Tibial nerve (tissue), 4 donors: ENCODE results near the gene ILDR1. TPM values are rescaled to one million over a fixed set of nuclear protein-coding genes. Genes with fewer than 3 reads are reported as not detected.

Experiments used
- DNase-seq, 2 donors: peaks; one replicate each; pipeline ENCODE4 v3.0.0-alpha.2; 2019; ENCODE audit warnings: low spot score in 2 of 2
- H3K27ac ChIP-seq, 4 donors: fragments of 200-600 bp; sonication (generic) in 3 of 4; one replicate each; pipeline ENCODE4 v1.5.1; 2017 to 2019; ENCODE audit warnings: mild to moderate bottlenecking in 1 of 4
- H3K27me3 ChIP-seq, 2 donors: fragments of 200-600 bp; sonication (generic) in 1 of 2; one replicate each; pipeline versions ENCODE4 v1.5.1 to v1.6.0; 2017 to 2019
- H3K36me3 ChIP-seq, 3 donors: fragments of 200-600 bp; sonication (generic); one replicate each; pipeline ENCODE4 v1.5.1; 2018 to 2019
- H3K4me1 ChIP-seq, 4 donors: fragments of 200-600 bp; sonication (generic) in 3 of 4; one replicate each; pipeline ENCODE4 v1.5.1; 2017 to 2019
- H3K4me3 ChIP-seq, 4 donors: fragments of 200-600 bp; sonication (generic) in 3 of 4; one replicate each; pipeline ENCODE4 v1.5.1; 2017 to 2019; ENCODE audit warnings: mild to moderate bottlenecking in 1 of 4, moderate library complexity in 1 of 4
- H3K9me3 ChIP-seq, 4 donors: fragments of 200-600 bp; sonication (generic) in 3 of 4; one replicate each; pipeline ENCODE4 v1.5.1; 2017 to 2019
- CTCF ChIP-seq, 5 experiments: fragments of 200-600 bp in 3 of 5; fragments of 450-650 bp in 2 of 5; sonication (generic) in 3 of 5; IDR thresholded peaks; one replicate each; pipeline ENCODE4 v1.5.1; 2016 to 2019; ENCODE audit warnings: antibody characterized with exemption in 5 of 5, mild to moderate bottlenecking in 3 of 5, moderate library complexity in 2 of 5
- EP300 ChIP-seq, 2 donors: sonication (generic); formaldehyde crosslinking; IDR thresholded peaks; one replicate each; pipeline ENCODE4 v1.6.1; 2017; ENCODE audit warnings: antibody characterized with exemption in 2 of 2, mild to moderate bottlenecking in 1 of 2
- POLR2A ChIP-seq, 2 donors: fragments of 450-650 bp; IDR thresholded peaks; one replicate each; pipeline ENCODE4 v1.6.1; 2017; ENCODE audit warnings: antibody characterized with exemption in 2 of 2, mild to moderate bottlenecking in 2 of 2, moderate library complexity in 2 of 2
- WGBS, 2 donors: methylation state at CpG; one replicate each; pipeline ENCODE4 v1.1.5; 2018; 5-methylcytosine and 5-hydroxymethylcytosine counted together
- total RNA-seq, 4 donors: library from RNA; depleted of rRNA; stranded (reverse); fragments of >200 nt; gene quantifications; one replicate each; pipeline ENCODE4 v1.1.0, GENCODE V29; 2016

The ILDR1 gene
- not detected for total RNA-seq

GRCh38 chr3:122021811-122022401 is at the start of gene ILDR1:
Gene ILDR1 (minus strand): TSS chr3:122022247. CDS start chr3:122022077, 170 bp downstream.
- no peak within 1 kb of the TSS for H3K27ac ChIP-seq
- H3K4me1 ChIP-seq: no peaks in the 10 kb centered on the region
- peak within 1 kb of the TSS in 3 of 4 donors; percentile 7 to 38 (median 16) for H3K4me3 ChIP-seq
- WGBS, 2 donors: 10 to 17% methylated on average over 21 to 39 of the region's 43 CpGs
- H3K36me3 ChIP-seq: no peaks in the 10 kb centered on the region
- DNase-seq: no peak
- H3K27me3 ChIP-seq: peaks cover 0 to 15% of the 10 kb centered on the region in 2 donors
- H3K9me3 ChIP-seq: no peaks in the 10 kb centered on the region
- TF ChIP-seq CTCF (IDR thresholded peaks at IDR 0.05) (no peak), EP300 (IDR thresholded peaks at IDR 0.05) (no peak), POLR2A (IDR thresholded peaks at IDR 0.05) (no peak)

- DNase-seq: no peak
- H3K4me3 ChIP-seq: no peak overlapping the region
- no peaks in the 10 kb centered on the region for H3K36me3 ChIP-seq
- 72 to 86% methylated on average over 2 of the region's 2 CpGs for WGBS, 2 donors
- H3K4me1 ChIP-seq: no peaks in the 10 kb centered on the region
- H3K27ac ChIP-seq: no peak overlapping the region
- no peak for TF ChIP-seq CTCF (IDR thresholded peaks at IDR 0.05)
- no peak for TF ChIP-seq EP300 (IDR thresholded peaks at IDR 0.05)
- no peak for TF ChIP-seq POLR2A (IDR thresholded peaks at IDR 0.05)
- H3K27me3 ChIP-seq: no peaks in the 10 kb centered on the region
- no peaks in the 10 kb centered on the region for H3K9me3 ChIP-seq
Observed at GRCh38 chr3:122067588-122068240, 45.7 kb upstream of the ILDR1 start.

GRCh38 chr3:122067214-122067550 is 45.1 kb upstream of the ILDR1 start:
- TF ChIP-seq CTCF (IDR thresholded peaks at IDR 0.05) (no peak), POLR2A (IDR thresholded peaks at IDR 0.05) (no peak), EP300 (IDR thresholded peaks at IDR 0.05) (no peak)
- 54 to 65% methylated on average over 5 of the region's 5 CpGs for WGBS, 2 donors
- no peaks in the 10 kb centered on the region for H3K9me3 ChIP-seq
- no peaks in the 10 kb centered on the region for H3K4me1 ChIP-seq
- H3K36me3 ChIP-seq: no peaks in the 10 kb centered on the region
- H3K4me3 ChIP-seq: no peak overlapping the region
- no peak overlapping the region for H3K27ac ChIP-seq
- DNase-seq: no peak
- H3K27me3 ChIP-seq: no peaks in the 10 kb centered on the region

GRCh38 chr3:122066331-122067213 is 44.5 kb upstream of the ILDR1 start:
- H3K9me3 ChIP-seq: no peaks in the 10 kb centered on the region
- no peaks in the 10 kb centered on the region for H3K36me3 ChIP-seq
- 45 to 59% methylated on average over 6 of the region's 6 CpGs for WGBS, 2 donors
- no peaks in the 10 kb centered on the region for H3K4me1 ChIP-seq
- DNase-seq: no peak
- H3K27ac ChIP-seq: peak overlapping the region in 1 of 4 donors; percentile 7
- no peak overlapping the region for H3K4me3 ChIP-seq
- TF ChIP-seq CTCF (IDR thresholded peaks at IDR 0.05) (no peak), EP300 (IDR thresholded peaks at IDR 0.05) (no peak), POLR2A (IDR thresholded peaks at IDR 0.05) (no peak)
- no peaks in the 10 kb centered on the region for H3K27me3 ChIP-seq

GRCh38 chr3:122064326-122064725 is 42.3 kb upstream of the ILDR1 start:
- H3K27me3 ChIP-seq: no peaks in the 10 kb centered on the region
- no peak for DNase-seq
- no peaks in the 10 kb centered on the region for H3K4me1 ChIP-seq
- no peak for TF ChIP-seq CTCF (IDR thresholded peaks at IDR 0.05)
- TF ChIP-seq POLR2A (IDR thresholded peaks at IDR 0.05): no peak
- no peak for TF ChIP-seq EP300 (IDR thresholded peaks at IDR 0.05)
- 77 to 87% methylated on average over 4 of the region's 4 CpGs for WGBS, 2 donors
- H3K36me3 ChIP-seq: no peaks in the 10 kb centered on the region
- H3K9me3 ChIP-seq: no peaks in the 10 kb centered on the region
- no peak overlapping the region for H3K4me3 ChIP-seq
- H3K27ac ChIP-seq: no peak overlapping the region
